Endothelial cell of hepatic sinusoid (primary cell): ENCODE results near the gene ULK1.

Experiments used
- in situ Hi-C: cut with HindIII; loops from 2 replicates; pipeline ENCODE4 v1.10.0; 2017; ENCODE audit warnings: low sequenced_read_pairs

ULK1 gene

DNA sequence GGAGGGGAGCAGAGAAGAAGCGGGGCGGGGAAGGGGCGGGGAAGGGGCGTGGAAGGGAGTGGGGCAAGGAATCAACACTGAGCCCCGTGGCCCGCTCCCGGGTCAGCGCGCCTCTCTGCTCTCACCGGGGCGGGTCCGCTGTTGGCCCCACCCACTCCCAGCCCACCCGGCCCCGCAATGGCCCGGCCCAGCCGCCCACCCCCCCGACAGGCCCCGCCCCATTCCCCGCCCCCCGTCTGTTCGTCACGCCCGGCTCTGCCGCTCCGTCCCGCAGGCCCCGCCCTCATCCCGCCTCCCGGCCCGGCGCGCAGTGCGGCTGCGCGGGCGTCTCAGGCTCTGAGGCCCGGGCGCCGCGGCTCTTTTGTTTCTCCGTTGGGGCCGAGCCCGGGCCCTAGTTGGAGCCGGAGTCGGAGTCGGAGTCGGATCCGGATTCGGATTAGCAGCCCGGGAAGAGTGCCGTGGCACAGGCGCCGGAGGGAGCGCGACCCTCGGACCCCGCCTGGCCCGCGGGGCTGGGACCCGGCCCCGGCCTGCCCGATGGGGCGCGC lies at the start of gene ULK1:
Gene ULK1, plus strand, starts transcription at position 310 of the 548 bp plus-strand sequence. CDS start 380 bp downstream, outside the sequence.
- in situ Hi-C loops = no loop called here

DNA sequence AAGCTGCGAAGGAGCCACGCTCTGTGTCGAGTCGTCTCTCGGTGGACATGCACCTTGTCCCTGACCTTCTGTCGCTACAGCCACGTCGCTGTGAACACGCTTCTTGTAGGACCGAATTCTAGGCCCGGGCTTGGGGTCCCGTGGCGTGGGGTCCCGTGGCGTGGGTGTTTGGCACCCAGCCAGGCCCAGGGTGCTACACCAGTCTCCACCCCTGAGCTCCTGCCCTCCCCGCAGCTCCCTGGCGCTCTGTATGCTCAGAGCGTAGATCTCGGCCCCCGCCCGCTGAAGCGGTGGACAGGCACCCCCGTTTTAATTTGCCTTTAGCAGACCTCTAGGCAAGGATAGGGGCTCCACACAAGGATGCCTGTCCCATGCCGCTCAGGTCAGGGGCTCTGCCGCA lies 49.8 kb upstream of the ULK1 start:
- in situ Hi-C loops = loop anchor here (5.0 kb wide), 1 partner anchor 143 kb away; no protein-coding TSS in a partner anchor

DNA sequence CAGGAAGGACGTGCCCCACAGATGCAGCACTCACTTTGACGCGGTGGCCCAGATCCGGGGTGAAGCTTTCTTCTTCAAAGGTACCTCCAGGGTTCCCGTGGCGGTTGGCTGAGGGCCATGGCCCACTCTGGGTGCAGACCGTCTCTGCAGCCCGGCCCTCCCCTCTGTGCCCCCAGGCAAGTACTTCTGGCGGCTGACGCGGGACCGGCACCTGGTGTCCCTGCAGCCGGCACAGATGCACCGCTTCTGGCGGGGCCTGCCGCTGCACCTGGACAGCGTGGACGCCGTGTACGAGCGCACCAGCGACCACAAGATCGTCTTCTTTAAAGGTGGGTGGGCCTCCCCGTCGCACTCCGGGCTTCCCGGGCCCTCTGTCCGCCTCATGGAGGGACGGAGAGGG lies 49.3 kb upstream of the ULK1 start:
- in situ Hi-C loops = loop anchor here (5.0 kb wide), 1 partner anchor 142 kb away; no protein-coding TSS in a partner anchor

DNA sequence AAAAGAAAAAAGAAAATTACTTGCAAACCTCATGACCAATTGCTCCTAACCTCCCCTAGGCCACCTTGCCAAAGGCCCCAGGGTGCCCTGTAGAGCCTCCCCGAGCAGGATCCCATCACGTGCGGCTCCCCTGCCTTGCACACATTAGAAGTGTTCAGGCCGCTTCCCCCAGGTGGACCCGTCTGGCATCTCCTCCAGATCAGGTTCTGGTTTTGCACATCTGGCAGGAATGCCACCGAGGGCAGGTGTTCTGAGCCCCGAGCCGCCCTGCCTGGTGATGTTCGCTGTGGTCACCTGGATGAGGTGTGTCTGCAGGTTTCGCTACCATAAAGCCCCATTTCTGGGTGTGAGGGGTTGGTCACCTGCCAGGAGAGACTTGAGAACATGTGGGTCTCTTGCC lies 47.0 kb upstream of the ULK1 start:
- in situ Hi-C loops = loop anchor here (5.0 kb wide), 1 partner anchor 140 kb away; no protein-coding TSS in a partner anchor

DNA sequence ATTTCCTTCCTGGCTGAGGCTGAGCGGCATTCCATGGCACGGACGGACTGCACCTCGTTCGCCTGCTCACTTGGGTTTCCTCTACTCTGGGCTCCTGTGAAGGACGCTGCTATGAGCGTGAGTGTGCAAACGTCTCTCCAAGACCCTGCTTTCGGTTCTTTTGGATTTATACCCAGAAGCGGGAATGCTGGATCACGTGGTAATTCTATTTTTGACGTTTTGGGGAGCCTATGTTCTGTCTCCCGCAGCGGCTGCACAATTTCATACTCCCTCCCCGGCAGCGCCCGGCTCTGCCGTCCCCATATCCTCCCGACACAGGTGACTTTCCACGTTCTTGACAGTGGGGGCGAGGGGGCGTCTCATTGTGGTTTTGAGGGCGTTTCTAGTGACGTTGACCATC lies 45.7 kb upstream of the ULK1 start:
- in situ Hi-C loops = loop anchor here (5.0 kb wide), 1 partner anchor 139 kb away; no protein-coding TSS in a partner anchor

DNA sequence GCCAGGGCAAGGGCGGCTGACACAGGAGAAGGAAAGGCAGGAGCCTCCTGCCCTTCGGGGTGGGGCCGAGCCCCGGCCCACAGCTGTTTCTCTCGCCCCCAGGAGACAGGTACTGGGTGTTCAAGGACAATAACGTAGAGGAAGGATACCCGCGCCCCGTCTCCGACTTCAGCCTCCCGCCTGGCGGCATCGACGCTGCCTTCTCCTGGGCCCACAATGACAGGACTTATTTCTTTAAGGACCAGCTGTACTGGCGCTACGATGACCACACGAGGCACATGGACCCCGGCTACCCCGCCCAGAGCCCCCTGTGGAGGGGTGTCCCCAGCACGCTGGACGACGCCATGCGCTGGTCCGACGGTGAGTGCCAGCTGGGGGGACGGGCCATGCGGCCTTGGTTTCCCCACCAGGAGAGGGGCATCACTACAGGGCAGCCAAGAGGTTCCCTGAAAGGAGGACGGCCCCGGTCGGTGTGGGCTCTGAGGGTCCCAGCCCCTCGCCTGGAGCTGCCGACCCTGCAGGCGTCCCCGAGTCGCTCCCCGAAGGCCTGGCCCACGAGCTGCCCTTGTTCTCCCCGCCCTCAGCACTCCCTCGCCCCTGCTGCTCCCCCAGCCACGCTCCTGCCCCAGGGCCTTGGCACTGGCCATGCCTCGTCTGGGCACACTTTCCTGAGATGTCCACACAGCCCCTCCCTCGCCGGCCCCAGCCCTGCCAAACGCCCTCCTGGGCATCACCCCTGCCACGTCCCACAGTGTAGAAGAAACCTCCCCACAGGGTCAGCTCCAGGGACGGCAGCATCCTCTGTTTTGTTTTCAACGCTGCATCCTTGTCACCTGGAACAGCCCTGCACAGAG lies 44.5 kb upstream of the ULK1 start:
- in situ Hi-C loops = loop anchor here (5.0 kb wide), 1 partner anchor 137 kb away; no protein-coding TSS in a partner anchor

DNA sequence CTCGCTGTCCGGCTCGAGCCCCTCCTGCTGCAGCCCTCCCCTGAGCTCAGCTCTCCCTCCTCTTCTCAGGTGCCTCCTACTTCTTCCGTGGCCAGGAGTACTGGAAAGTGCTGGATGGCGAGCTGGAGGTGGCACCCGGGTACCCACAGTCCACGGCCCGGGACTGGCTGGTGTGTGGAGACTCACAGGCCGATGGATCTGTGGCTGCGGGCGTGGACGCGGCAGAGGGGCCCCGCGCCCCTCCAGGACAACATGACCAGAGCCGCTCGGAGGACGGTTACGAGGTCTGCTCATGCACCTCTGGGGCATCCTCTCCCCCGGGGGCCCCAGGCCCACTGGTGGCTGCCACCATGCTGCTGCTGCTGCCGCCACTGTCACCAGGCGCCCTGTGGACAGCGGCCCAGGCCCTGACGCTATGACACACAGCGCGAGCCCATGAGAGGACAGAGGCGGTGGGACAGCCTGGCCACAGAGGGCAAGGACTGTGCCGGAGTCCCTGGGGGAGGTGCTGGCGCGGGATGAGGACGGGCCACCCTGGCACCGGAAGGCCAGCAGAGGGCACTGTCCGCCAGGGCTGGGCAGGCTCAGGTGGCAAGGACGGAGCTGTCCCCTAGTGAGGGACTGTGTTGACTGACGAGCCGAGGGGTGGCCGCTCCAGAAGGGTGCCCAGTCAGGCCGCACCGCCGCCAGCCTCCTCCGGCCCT lies 43.4 kb upstream of the ULK1 start:
- in situ Hi-C loops = no loop called here

DNA sequence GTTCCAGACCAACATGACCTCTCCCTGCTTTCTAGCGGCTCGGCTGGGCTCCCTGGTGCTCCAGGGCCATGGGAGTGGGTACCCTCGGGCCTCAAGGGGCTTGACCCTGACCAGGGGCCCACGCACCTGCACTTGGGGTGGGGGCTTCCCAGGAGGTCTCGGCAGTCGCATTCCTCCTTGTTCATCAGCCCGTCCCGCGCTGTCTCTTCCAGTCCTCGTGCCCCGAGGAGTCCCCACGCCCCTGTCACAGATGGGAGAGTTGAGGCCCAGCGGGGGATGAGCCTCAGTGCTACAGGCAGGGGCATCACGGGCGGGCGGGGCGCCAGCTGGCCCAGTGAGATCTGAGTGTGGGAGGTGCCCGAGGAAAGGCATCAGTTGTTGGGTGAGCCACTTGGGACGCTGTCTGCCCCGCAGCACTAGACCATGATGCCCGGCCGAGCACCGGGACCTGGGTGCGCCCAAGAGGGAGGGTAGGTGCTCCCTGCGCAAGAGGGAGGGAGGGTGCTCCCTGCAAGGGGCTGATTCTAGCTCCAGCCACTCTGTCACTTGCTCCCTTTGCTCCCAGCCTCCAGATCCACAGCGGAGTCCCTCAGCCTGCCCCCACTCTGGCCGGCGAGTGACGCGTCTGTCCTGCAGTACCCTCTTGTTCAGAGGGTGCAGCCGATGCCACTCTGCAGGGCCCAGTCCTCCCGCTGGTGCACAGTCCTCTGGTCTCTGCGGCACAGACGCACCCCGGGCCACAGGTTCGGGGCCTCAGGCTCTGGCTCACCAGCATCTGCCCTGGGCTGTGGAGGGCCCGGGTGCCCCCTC lies 42.5 kb upstream of the ULK1 start:
- in situ Hi-C loops = no loop called here

DNA sequence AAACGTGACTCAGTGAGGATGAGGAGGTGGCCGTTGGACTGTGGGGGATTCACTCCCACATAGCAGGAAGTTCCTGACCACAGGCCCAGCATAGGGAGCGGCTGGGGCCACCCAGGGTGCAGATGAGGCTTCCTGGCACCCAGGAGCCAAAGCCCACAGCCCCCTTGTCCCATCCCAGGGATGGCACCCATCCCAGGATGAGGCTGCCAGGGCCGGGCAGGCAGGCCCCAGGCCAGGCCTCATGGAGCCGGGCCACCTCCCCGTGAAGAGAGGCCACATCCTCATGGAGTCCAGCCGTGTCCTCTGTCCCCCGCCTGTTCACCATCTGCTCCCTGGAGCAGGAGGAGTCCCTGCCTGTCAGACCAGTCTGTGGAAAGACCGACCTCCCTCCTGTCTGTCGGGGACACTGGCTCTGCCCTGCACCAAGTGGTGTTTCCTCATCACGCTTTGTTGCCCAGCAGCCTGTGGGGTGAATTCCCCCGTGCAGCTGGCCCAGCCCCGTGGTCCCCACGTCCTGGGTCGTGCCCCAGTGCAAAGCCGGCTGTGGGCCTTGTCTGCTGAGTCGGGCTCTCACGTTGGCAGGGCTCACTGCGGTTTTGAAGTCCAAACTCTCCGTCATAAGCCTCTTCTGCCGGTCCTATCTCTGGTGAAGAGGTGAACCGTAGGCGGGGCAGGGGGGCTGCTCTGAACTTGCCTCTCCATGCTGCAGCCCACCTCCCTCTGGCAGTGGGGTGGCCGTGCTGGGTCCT lies 41.7 kb upstream of the ULK1 start:
- in situ Hi-C loops = no loop called here

DNA sequence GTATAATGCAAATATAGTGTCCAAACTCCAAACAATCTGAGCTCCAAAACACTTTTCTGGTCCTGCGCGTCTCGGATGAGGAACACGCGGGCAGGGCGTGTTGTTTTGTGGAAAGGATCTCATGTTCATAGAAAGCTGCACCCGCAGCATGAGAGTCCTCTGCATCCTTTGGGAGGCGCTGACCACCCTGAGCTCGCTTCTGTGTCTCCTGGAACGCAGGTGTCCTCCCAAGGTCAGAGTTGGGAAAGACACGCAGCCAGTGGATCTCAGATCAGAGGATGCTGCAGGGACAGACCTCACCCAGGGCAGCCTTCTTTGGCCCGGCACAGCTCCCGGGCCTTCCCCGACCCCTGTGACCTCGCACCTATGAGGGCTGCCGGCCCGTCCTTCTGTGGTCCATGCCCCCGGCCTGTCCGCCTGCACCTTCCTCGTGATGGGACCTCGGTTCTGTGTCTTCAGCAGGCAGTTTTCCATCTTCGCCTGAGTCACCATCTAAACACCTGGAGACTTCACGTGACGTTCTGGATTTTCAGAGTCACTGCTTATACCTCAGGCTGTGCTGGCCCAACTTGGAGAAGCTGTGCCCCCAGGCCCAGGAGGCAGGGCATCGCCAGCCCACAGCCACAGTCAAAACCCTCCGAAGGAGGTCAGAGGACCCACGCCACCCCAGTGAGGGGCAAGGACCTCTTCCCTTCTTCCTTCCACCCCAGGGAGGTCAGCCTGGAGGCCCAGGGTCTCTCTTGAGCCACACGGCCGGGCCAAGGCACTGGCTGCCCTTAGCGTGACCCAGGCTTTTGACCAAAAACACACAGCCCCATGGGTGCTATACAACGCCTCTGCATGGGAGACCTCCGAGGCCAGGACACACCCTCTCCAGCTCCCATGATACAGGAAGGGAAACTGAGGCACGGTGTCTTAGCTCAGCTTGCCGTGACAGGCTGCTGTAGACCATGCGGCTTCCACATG lies 40.3 kb upstream of the ULK1 start:
- in situ Hi-C loops = no loop called here

DNA sequence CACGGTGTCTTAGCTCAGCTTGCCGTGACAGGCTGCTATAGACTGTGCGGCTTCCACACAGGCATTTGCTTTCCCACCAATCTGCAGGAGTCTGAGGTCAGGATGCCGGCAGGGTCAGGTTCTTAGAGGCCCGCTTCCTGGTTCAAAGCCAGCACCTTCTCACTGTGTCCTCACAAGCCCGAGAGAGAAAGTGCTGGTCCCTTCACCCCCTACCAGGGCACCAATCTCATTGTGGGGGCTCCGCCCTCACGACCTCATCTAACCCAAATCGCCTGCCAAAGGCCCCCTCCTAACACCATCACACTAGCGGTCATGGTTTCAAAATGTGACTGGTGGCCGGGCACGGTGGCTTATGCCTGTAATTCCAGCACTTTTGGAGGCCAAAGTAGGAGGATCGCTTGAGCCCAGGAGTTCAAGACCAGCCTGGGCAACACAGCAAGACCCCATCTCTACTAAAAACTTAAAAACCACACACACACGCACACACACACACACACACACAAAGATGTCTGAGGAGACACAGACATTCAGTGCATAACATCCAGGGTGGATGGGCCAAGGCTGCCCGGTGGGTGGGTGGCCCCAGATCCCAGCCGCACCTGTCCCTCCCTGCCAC lies 39.5 kb upstream of the ULK1 start:
- in situ Hi-C loops = no loop called here

DNA sequence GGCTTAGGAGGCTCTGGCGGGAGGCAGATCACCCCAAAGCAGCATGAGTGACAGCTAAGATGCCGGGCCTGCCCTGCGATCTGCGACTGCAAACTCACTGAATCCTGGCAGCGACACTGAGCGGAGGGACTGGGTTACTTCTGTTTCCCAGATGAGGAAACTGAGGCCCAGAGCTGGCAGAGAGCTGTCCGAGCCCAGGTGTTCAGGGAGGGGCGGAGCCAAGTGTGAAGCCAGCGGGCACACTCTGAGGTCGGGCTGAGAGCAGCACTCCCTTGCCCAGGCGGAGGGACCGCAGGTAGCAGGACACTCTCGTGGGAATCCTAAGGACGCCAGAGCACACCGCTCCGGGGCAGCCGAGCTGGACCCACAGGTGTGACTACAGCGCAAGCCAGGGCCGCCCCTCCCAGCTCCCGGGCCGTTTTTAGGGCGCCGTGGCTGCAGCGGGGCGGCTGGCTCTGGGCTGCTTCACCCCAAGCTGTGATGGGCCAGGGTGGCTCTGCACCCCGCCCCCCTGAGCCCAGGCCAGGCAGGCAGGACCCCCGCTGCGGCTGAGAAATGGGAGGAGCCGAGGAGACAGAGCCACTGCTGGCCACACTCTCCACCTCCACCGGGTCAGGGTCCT lies 38.8 kb upstream of the ULK1 start:
- in situ Hi-C loops = no loop called here

DNA sequence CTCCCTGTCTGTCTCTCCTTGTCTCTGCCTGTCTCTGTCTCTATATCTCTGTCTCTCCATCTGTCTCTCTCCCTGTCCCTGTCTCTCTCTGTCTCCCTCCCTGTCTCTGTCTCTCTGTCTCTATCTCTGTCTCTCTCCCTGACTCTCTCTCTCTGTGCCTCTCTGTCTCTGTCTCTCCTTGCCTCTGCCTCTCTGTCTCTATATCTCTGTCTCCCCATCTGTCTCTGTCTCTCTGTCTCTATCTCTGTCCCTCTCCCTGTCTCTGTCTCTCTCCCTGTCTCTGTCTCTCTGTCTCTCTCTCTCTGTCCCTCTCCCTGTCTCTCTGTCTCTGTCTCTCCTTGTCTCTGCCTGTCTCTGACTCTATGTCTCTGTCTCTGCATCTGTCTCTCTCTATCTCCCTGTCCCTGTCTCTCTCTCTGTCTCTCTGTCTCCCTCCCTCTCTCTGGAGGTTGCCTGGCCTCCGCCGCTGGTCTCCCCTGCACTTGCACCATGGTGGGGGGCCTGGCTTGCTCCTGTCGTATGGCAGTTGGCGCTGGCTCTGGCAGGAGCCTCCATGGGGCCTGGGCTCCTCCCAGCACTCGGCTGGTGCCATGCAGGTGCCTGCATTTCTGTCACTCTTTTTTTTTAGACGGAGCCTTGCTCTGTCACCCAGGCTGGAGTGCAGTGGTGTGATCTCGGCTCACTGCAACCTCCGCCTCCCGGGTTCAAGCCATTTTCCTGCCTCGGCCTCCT lies 37.9 kb upstream of the ULK1 start:
- in situ Hi-C loops = no loop called here

DNA sequence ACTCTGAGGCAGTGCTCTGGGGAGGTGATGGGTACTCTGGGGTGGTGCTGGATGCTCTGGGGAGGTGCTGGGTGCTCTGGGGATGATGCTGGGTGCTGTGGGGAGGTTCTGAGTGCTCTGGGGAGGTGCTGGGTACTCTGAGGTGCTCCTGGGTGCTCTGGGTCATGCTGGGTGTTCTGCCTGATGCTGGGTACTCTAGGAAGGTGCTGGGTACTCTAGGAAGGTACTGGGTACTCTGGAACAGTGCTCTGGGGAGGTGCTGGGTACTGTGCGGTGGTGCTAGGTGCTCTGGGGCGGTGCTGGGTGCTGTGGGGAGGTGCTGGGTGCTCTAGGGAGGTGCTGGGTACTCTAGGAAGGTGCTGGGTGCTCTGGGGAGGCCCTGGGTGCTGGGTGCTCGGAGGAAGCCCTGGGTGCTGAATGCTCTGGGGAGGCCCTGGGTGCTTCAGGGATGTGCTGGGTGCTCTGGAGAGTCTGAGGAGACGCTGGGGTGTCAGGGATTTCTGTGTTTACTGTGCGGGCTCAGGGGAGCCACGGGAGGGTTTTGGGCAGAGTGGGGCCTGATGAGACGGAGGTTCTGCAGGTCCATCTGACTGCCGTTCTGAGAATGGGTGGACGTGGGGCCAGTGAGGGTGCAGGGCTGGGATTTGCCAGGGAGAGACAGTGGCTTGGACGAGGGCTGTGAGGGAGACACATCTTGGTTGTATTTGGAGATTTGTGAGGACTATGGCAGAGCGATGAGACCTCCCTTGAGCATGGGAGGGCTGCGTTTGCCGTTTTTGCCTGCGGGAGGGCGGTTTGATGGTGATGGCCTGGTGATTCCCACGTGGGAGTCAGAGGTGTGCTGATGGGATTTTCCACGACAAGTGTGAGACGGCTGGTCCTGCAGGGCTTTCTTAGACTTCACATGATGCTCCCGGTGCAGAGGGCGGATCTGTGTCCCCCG lies 36.2 kb upstream of the ULK1 start:
- in situ Hi-C loops = no loop called here

DNA sequence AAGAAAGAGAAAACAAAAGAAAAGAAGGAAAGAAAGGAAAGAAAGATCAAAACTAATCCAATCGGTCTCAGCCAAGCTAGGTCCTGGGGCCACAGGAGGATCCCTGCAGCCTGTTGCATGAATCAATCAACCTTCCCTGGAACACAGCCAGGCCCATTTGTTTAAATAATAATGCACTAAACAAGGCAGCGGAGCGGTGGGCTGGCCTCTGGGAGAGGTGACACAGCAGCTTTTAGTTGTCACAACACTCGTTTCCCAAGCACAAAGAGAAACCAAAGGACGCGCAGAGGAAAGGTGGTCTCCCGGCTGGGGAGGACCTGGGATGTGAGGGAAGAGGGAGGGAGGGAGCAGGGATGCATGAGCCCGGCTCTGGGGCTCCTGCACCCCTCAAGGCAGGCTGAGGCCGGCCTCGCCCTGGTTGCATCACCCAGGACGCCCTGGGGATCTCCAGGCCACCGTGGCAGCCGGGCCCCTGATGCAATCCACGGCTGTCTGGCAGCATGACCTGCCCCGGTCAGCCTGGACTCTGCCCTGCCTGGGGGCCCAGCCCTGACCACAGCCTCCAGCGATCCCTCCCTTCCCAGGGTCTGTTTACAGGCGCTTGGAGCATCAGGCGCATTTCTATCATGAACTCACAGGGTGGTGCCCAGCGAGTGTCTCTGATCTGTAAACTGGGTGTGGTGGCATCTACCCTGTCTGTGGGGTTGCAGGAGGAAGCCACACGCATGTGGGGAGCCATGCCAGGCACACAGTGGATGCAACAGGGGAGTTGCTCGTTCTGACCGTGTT lies 33.8 kb upstream of the ULK1 start:
- in situ Hi-C loops = no loop called here
